IMR-90 (cell line): Measurements from ENCODE around the gene MAPK8IP1. TPM values are rescaled to one million over a fixed set of nuclear protein-coding genes. Genes with fewer than 3 reads are reported as not detected.

Source experiments
- ATAC-seq: fragments of 200-7000 bp; cut with Tn5 transposase; 2 replicates; pipeline ENCODE4 v1.9.1; 2020; ENCODE audit warnings: low read depth, mild to moderate bottlenecking, moderate library complexity
- BruUV-seq: library from RNA; stranded (reverse); fragments of 400-500 nt; replicated peaks from 2 replicates; lab custom pipeline; 2021; lab: Mats Ljungman, UMichigan
- CTCF ChIA-PET: fragments of 300-600 bp; formaldehyde crosslinking; extraction: SDS; loops from one replicate; lab custom pipeline; 2021; ENCODE audit warnings: antibody characterized with exemption; lab: Yijun Ruan, JAX
- POLR2A ChIA-PET: fragments of 300-600 bp; sonication (Branson Sonifier 250); formaldehyde crosslinking; loops from one replicate; lab custom pipeline; 2022; ENCODE audit warnings: antibody characterized with exemption; ENCODE audit not compliant: unreplicated experiment; lab: Charles Lee
- DNase-seq: peaks from one replicate; pipeline ENCODE4 v3.0.0; 2013
- H2AFZ ChIP-seq: replicated peaks from 2 replicates; pipeline ENCODE3; 2013; ENCODE audit warnings: low read length, mild to moderate bottlenecking; ENCODE audit not compliant: poor library complexity
- H2AK5ac ChIP-seq: 2 replicates; pipeline ENCODE4 v1.6.1; 2013; ENCODE audit warnings: low read depth, low read length, inconsistent platforms
- H2AK9ac ChIP-seq: replicated peaks from 2 replicates; pipeline ENCODE3; 2013; ENCODE audit warnings: mild to moderate bottlenecking, low read depth, low read length, moderate library complexity; ENCODE audit not compliant: poor library complexity
- H2BK120ac ChIP-seq: 2 replicates; pipeline ENCODE4 v1.6.1; 2013; ENCODE audit warnings: low read depth, low read length, inconsistent platforms
- H2BK15ac ChIP-seq: 3 replicates; pipeline ENCODE4 v1.6.1; 2013; ENCODE audit warnings: low read depth, low read length, inconsistent platforms
- H2BK20ac ChIP-seq: 2 replicates; pipeline ENCODE4 v1.6.1; 2013; ENCODE audit warnings: low read depth, mild to moderate bottlenecking, inconsistent platforms, low read length, moderate library complexity
- H2BK5ac ChIP-seq: 2 replicates; pipeline ENCODE4 v1.6.1; 2013; ENCODE audit warnings: mild to moderate bottlenecking, low read depth, low read length, inconsistent platforms; ENCODE audit not compliant: poor library complexity, severe bottlenecking
- H3K14ac ChIP-seq: replicated peaks from 2 replicates; pipeline ENCODE4 v1.6.1; 2013; ENCODE audit warnings: low read depth, low read length, inconsistent platforms
- H3K18ac ChIP-seq: 2 replicates; pipeline ENCODE4 v1.6.1; 2013; ENCODE audit warnings: low read depth, low read length, control low read depth
- H3K23ac ChIP-seq: 2 replicates; pipeline ENCODE4 v1.6.1; 2013; ENCODE audit warnings: low read depth, low read length, inconsistent platforms
- H3K27ac ChIP-seq: 2 replicates; pipeline ENCODE4 v1.5.1; 2013; ENCODE audit warnings: mild to moderate bottlenecking, control low read depth, low read length; ENCODE audit not compliant: insufficient read depth
- H3K27me3 ChIP-seq: 2 replicates; pipeline ENCODE4 v1.6.1; 2013; ENCODE audit warnings: low read length; ENCODE audit not compliant: control insufficient read depth, insufficient read depth
- H3K36me3 ChIP-seq: 2 replicates; pipeline ENCODE4 v1.6.1; 2013; ENCODE audit warnings: low read length, mixed read lengths; ENCODE audit not compliant: control insufficient read depth, insufficient read depth
- H3K4ac ChIP-seq: 2 replicates; pipeline ENCODE4 v1.6.1; 2013; ENCODE audit warnings: low read depth, low read length, inconsistent platforms
- H3K4me1 ChIP-seq: 2 replicates; pipeline ENCODE4 v1.6.1; 2013; ENCODE audit warnings: low read length, mixed read lengths; ENCODE audit not compliant: control insufficient read depth, insufficient read depth
- H3K4me2 ChIP-seq: 2 replicates; pipeline ENCODE4 v1.6.1; 2013; ENCODE audit warnings: low read depth, mild to moderate bottlenecking, control low read depth, low read length, moderate library complexity
- H3K4me3 ChIP-seq: 2 replicates; pipeline ENCODE4 v1.5.1; 2013; ENCODE audit warnings: low read depth, mild to moderate bottlenecking, control low read depth, low read length, moderate library complexity; ENCODE audit not compliant: insufficient read depth
- H3K56ac ChIP-seq: 2 replicates; pipeline ENCODE4 v1.6.1; 2013; ENCODE audit warnings: low read length, inconsistent platforms; ENCODE audit not compliant: insufficient read depth; ENCODE audit errors: extremely low read depth
- H3K79me1 ChIP-seq, 2 experiments: 2 replicates each; pipeline ENCODE4 v1.6.1; 2013; ENCODE audit warnings: low read length in 2 of 2, inconsistent platforms in 1 of 2, low read depth in 1 of 2
- H3K9ac ChIP-seq: 2 replicates; pipeline ENCODE4 v1.6.1; 2013; ENCODE audit warnings: low read depth, low read length, control low read depth
- H3K9me1 ChIP-seq: 2 replicates; pipeline ENCODE4 v1.6.1; 2013; ENCODE audit warnings: low read length, inconsistent platforms; ENCODE audit not compliant: insufficient read depth
- H3K9me3 ChIP-seq: 2 replicates; pipeline ENCODE4 v1.6.1; 2013; ENCODE audit warnings: low read length; ENCODE audit not compliant: control insufficient read depth, insufficient read depth
- H4K20me1 ChIP-seq: 2 replicates; pipeline ENCODE4 v1.6.1; 2013; ENCODE audit warnings: low read length, inconsistent platforms; ENCODE audit not compliant: insufficient read depth
- H4K5ac ChIP-seq: 2 replicates; pipeline ENCODE4 v1.6.1; 2013; ENCODE audit warnings: mild to moderate bottlenecking, low read depth, low read length, control low read depth
- H4K8ac ChIP-seq, 2 experiments: 2 replicates each; pipeline ENCODE4 v1.6.1; 2013; ENCODE audit warnings: low read depth in 2 of 2, low read length in 2 of 2, control low read depth in 1 of 2, inconsistent platforms in 1 of 2
- H4K91ac ChIP-seq: 2 replicates; pipeline ENCODE4 v1.6.1; 2013; ENCODE audit warnings: low read depth, low read length, inconsistent platforms; ENCODE audit not compliant: insufficient read depth
- BHLHE40 ChIP-seq: fragments of 150-350 bp; IDR thresholded peaks from 2 replicates; pipeline ENCODE4 v1.6.1; 2016; ENCODE audit warnings: mild to moderate bottlenecking, low read depth, low read length
- CEBPB ChIP-seq: IDR thresholded peaks from 2 replicates; pipeline ENCODE4 v1.6.1; 2012; ENCODE audit warnings: low read depth, low read length, improper control_type of control experiment
- CHD1 ChIP-seq: IDR thresholded peaks from 2 replicates; pipeline ENCODE4 v1.6.1; 2012; ENCODE audit warnings: low read depth, low read length, improper control_type of control experiment
- FOS ChIP-seq: fragments of 150-350 bp; IDR thresholded peaks from 2 replicates; pipeline ENCODE4 v1.6.1; 2016; ENCODE audit warnings: low read depth, low read length
- MAFK ChIP-seq: IDR thresholded peaks from 2 replicates; pipeline ENCODE4 v1.6.1; 2012; ENCODE audit warnings: low read depth, low read length, improper control_type of control experiment
- MAZ ChIP-seq: IDR thresholded peaks from 2 replicates; pipeline ENCODE4 v1.6.1; 2012; ENCODE audit warnings: low read depth, mild to moderate bottlenecking, low read length, improper control_type of control experiment, moderate library complexity, borderline replicate concordance
- MXI1 ChIP-seq: IDR thresholded peaks from 2 replicates; pipeline ENCODE4 v1.6.1; 2012; ENCODE audit warnings: low read depth, mild to moderate bottlenecking, low read length, moderate library complexity, borderline replicate concordance
- NFE2L2 ChIP-seq: fragments of 150-350 bp; IDR thresholded peaks from 2 replicates; pipeline ENCODE4 v1.6.1; 2016; ENCODE audit warnings: low read depth, mild to moderate bottlenecking, low read length
- POLR2A ChIP-seq: IDR thresholded peaks from 2 replicates; pipeline ENCODE4 v1.6.1; 2012; ENCODE audit warnings: mild to moderate bottlenecking, low read depth, low read length
- RAD21 ChIP-seq: IDR thresholded peaks from 2 replicates; pipeline ENCODE4 v1.6.1; 2012; ENCODE audit warnings: low read length, improper control_type of control experiment
- RCOR1 ChIP-seq: IDR thresholded peaks from 2 replicates; pipeline ENCODE4 v1.6.1; 2012; ENCODE audit warnings: mild to moderate bottlenecking, low read length, improper control_type of control experiment; ENCODE audit not compliant: insufficient replicate concordance
- RFX5 ChIP-seq: IDR thresholded peaks from 2 replicates; pipeline ENCODE4 v1.8.0; 2012; ENCODE audit warnings: low read depth, mild to moderate bottlenecking, low read length, moderate library complexity
- SMC3 ChIP-seq: fragments of 150-350 bp; IDR thresholded peaks from 2 replicates; pipeline ENCODE4 v1.6.1; 2016; ENCODE audit warnings: low read depth, mild to moderate bottlenecking, antibody characterized with exemption, low read length, moderate library complexity
- USF2 ChIP-seq: fragments of 150-350 bp; IDR thresholded peaks from 2 replicates; pipeline ENCODE4 v1.6.1; 2017; ENCODE audit warnings: mild to moderate bottlenecking, antibody characterized with exemption, low read length, low read depth
- WGBS, 2 experiments: methylation state at CpG; one replicate each; pipeline versions ENCODE4 v1.1.5 to v1.1.7; 2013; ENCODE audit warnings: missing lambda C conversion rate in 2 of 2; ENCODE audit not compliant: insufficient read length in 1 of 2; ENCODE audit errors: extremely low coverage in 2 of 2; 5-methylcytosine and 5-hydroxymethylcytosine counted together
- dilution Hi-C: fragments of 300-500 bp; cut with HindIII; formaldehyde crosslinking; loops from one replicate; pipeline ENCODE4 v1.14.3; 2018; ENCODE audit warnings: low sequenced_read_pairs; ENCODE audit not compliant: unreplicated experiment
- in situ Hi-C: fragments of 300-500 bp; cut with MboI; formaldehyde crosslinking; loops from 3 replicates; pipeline ENCODE4 v1.14.3; 2019; ENCODE audit warnings: low sequenced_read_pairs, inconsistent platforms, mixed read lengths
- intact Hi-C: fragments of 100-400 bp; cut with micrococcal nuclease; formaldehyde crosslinking; loops from 2 replicates; pipeline ENCODE4 v1.10.0; 2022
- polyA plus RNA-seq, 3 experiments: library from polyadenylated mRNA; depleted of rRNA; stranded (reverse); fragments of >200 nt; gene quantifications; 2 replicates each; pipeline ENCODE4 v1.2.3, GENCODE V29; 2012; ENCODE audit warnings: low replicate concordance in 1 of 3
- total RNA-seq: library from RNA; depleted of rRNA; stranded (reverse); fragments of >200 nt; gene quantifications from 2 replicates; pipeline ENCODE4 v1.2.3, GENCODE V29; 2012
- TF ChIP-seq, protein P1 (sequence below): conservative IDR thresholded peaks from 2 replicates; pipeline ENCODE4 v1.5.1; 2012; ENCODE audit warnings: mild to moderate bottlenecking, low read depth, low read length, improper control_type of control experiment
- TF ChIP-seq, protein P2 (sequence below): fragments of 150-350 bp; IDR thresholded peaks from 2 replicates; pipeline ENCODE4 v1.6.1; 2016; ENCODE audit warnings: low read depth, mild to moderate bottlenecking, low read length, moderate library complexity, borderline replicate concordance

Gene MAPK8IP1
- total and polyA plus RNA-seq, 2 of the 4 experiments (the other 2 are of a cell fraction): 6.5 to 9.6 TPM

- Histone ChIP-seq H3K23ac (no peak overlapping the region), H3K4me3 (no peak overlapping the region), H2BK5ac (no peak overlapping the region), H4K5ac (no peak overlapping the region), H2BK20ac (no peak overlapping the region), H3K9ac (no peak overlapping the region), H3K9me1 (peaks cover 4% of the 10 kb centered on the region; the same call in 1 of the 2 replicates), H3K36me3 (peaks cover 18% of the 10 kb centered on the region), H2AK5ac (no peak overlapping the region), H4K91ac (no peak overlapping the region), H2BK120ac (no peak overlapping the region), H3K4me1 (peaks cover 2% of the 10 kb centered on the region; the same call in 1 of the 2 replicates), H2BK15ac (no peak overlapping the region), H3K14ac (no peak overlapping the region), H3K18ac (no peak overlapping the region), H3K27ac (no peak overlapping the region), H3K79me1 (peaks cover 0 to 3% of the 10 kb centered on the region in 2 experiments; a peak in 1 of 4 replicates), H3K4me2 (no peak overlapping the region), H4K20me1 (peaks cover 27% of the 10 kb centered on the region), H3K27me3 (peaks cover 20% of the 10 kb centered on the region), H2AFZ (no peak overlapping the region), H3K56ac (no peak overlapping the region; the same call in 1 of the 2 replicates), H3K9me3 (no peaks in the 10 kb centered on the region), H4K8ac (no peak overlapping the region), H2AK9ac (no peak overlapping the region), H3K4ac (no peak overlapping the region)
- no peak for TF ChIP-seq BHLHE40
- no peak for TF ChIP-seq MAFK
- no peak for TF ChIP-seq CHD1
- TF ChIP-seq SMC3: no peak
- TF ChIP-seq USF2: no peak
- TF ChIP-seq, protein P1, sequence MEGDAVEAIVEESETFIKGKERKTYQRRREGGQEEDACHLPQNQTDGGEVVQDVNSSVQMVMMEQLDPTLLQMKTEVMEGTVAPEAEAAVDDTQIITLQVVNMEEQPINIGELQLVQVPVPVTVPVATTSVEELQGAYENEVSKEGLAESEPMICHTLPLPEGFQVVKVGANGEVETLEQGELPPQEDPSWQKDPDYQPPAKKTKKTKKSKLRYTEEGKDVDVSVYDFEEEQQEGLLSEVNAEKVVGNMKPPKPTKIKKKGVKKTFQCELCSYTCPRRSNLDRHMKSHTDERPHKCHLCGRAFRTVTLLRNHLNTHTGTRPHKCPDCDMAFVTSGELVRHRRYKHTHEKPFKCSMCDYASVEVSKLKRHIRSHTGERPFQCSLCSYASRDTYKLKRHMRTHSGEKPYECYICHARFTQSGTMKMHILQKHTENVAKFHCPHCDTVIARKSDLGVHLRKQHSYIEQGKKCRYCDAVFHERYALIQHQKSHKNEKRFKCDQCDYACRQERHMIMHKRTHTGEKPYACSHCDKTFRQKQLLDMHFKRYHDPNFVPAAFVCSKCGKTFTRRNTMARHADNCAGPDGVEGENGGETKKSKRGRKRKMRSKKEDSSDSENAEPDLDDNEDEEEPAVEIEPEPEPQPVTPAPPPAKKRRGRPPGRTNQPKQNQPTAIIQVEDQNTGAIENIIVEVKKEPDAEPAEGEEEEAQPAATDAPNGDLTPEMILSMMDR: no peak
- TF ChIP-seq, protein P2, sequence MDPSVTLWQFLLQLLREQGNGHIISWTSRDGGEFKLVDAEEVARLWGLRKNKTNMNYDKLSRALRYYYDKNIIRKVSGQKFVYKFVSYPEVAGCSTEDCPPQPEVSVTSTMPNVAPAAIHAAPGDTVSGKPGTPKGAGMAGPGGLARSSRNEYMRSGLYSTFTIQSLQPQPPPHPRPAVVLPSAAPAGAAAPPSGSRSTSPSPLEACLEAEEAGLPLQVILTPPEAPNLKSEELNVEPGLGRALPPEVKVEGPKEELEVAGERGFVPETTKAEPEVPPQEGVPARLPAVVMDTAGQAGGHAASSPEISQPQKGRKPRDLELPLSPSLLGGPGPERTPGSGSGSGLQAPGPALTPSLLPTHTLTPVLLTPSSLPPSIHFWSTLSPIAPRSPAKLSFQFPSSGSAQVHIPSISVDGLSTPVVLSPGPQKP: no peak
- no peak for TF ChIP-seq RCOR1
- no peak for TF ChIP-seq RAD21
- no peak for TF ChIP-seq MXI1
- TF ChIP-seq MAZ: no peak
- TF ChIP-seq CEBPB: no peak
- TF ChIP-seq FOS: no peak
- no peak for TF ChIP-seq POLR2A
- no peak for TF ChIP-seq RFX5
- TF ChIP-seq NFE2L2: no peak
- intact Hi-C loops: no loop called here
- no peak for DNase-seq
- no TSS peak for BruUV-seq
- in situ Hi-C loops: no loop called here
- 84% methylated on average over 8 of the region's 10 CpGs; no CpG with 5 or more reads in 1 of the 2 experiments for WGBS, 2 experiments
- ChIA-PET CTCF (no interaction called here), POLR2A (no interaction called here)
- dilution Hi-C loops: no loop called here
- ATAC-seq: no peak
Observed at GRCh38 chr11:45884596-45885185, 760 bp upstream of the MAPK8IP1 start.
